GOT3 (cell line): ENCODE results near the gene NUBP2.

Experiments
- DNase-seq: peaks from one replicate; lab custom pipeline; 2025; ENCODE audit warnings: mixed read lengths; lab: John Stamatoyannopoulos, UW

Gene NUBP2

GRCh38 chr16:1809281-1809801, 26.6 kb downstream of the NUBP2 start:
- DNase-seq = no peak

- no peak for DNase-seq
Measured at GRCh38 chr16:1810106-1810505, 27.3 kb downstream of the NUBP2 start.

GRCh38 chr16:1810536-1810935, 27.8 kb downstream of the NUBP2 start:
- no peak for DNase-seq

GRCh38 chr16:1812732-1813163, 30.0 kb downstream of the NUBP2 start:
- peak; percentile 30 for DNase-seq

GRCh38 chr16:1815461-1815860, 32.7 kb downstream of the NUBP2 start:
- DNase-seq = no peak

GRCh38 chr16:1816396-1817275, 33.9 kb downstream of the NUBP2 start:
- no peak for DNase-seq

GRCh38 chr16:1817276-1817589, 34.5 kb downstream of the NUBP2 start:
- DNase-seq = no peak

GRCh38 chr16:1817716-1818115, 35.0 kb downstream of the NUBP2 start:
- no peak for DNase-seq

- no peak for DNase-seq
Measured at GRCh38 chr16:1818204-1818872, 35.6 kb downstream of the NUBP2 start.

GRCh38 chr16:1818873-1819525, 36.2 kb downstream of the NUBP2 start:
- no peak for DNase-seq

GRCh38 chr16:1819611-1820010, 36.9 kb downstream of the NUBP2 start:
- DNase-seq = no peak

- DNase-seq = no peak
Measured at GRCh38 chr16:1820096-1820945, 37.6 kb downstream of the NUBP2 start.

- no peak for DNase-seq
Measured at GRCh38 chr16:1820946-1821290, 38.2 kb downstream of the NUBP2 start.

GRCh38 chr16:1821861-1822611, 39.3 kb downstream of the NUBP2 start:
- no peak for DNase-seq

- DNase-seq = no peak
Measured at GRCh38 chr16:1822801-1823200, 40.0 kb downstream of the NUBP2 start.

- no peak for DNase-seq
Measured at GRCh38 chr16:1823821-1824220, 41.1 kb downstream of the NUBP2 start.

GRCh38 chr16:1825381-1825863, 42.7 kb downstream of the NUBP2 start:
- no peak for DNase-seq

GRCh38 chr16:1825864-1826690, 43.3 kb downstream of the NUBP2 start:
- no peak for DNase-seq

- DNase-seq = peak; percentile 81
Measured at GRCh38 chr16:1826691-1827573, 44.2 kb downstream of the NUBP2 start, which contains the start of the genes FAHD1 and HAGH. FAHD1 (plus strand) TSS chr16:1827206; CDS start chr16:1827239, 33 bp downstream. HAGH (minus strand) TSS chr16:1826825; CDS start chr16:1826787, 38 bp downstream.
